ENCODE results near the gene EXOC4.

Gene EXOC4

DNA sequence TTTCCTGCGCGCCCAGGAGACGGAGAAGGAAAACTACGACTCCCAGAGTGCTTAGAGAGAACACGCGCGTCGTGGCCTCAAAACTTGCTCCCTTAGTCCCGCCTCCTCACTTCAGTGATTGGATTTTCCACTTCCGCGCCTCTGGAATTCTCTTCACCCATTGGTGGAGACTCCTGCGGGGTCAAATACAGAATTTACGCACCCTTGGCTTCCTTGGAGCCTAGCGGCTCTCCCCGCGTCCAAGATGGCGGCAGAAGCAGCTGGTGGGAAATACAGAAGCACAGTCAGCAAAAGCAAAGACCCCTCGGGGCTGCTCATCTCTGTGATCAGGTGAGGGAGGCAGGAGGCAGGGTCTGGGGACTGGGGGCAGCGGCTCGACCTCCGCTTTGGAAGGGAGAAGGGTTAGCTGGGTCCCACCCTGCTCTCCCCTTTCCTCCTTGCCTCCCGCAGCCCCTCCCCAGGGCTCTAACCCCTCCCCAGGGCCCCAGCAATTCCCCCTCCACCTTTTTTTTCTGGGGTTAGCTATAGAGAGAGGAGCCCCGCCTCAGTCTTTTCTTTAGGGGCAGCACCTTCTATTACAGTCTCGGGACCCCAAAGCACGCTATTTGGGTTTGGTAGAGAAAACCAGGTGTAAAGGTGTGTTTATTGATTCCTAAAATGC is at the start of gene EXOC4:
Gene EXOC4, plus strand, starts transcription at position 221 of the 661 bp plus-strand sequence.
- TF ChIP-seq GATA2 (IDR thresholded peaks at IDR 0.05; ENCODE audit: low read depth, low read length) = no peak
- TF ChIP-seq GATA3 (IDR thresholded peaks at IDR 0.05; ENCODE audit: low read depth, low read length) = no peak

DNA sequence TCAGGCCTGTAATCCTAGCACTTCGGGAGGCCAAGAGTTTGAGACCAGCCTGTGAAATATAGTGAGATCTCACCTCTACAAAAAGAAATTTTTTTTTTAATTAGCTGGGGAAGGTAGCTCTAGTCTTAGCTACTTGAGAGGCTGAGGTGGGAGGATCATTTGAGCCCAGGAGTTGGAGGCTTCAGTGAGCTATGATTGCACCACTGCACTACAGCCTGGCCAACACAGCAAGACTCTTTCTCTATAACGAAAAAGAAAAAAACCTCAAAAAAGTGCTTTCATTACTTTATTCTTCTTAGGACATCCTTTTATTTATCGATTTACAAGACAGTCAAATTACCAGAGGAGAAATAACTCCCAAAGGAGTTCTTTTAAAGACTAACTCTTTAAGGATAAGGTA is 49.4 kb upstream of the EXOC4 start:
- TF ChIP-seq GATA3 (IDR thresholded peaks at IDR 0.05; ENCODE audit: low read depth, low read length) (no peak), GATA2 (IDR thresholded peaks at IDR 0.05; ENCODE audit: low read depth, low read length) (no peak)

DNA sequence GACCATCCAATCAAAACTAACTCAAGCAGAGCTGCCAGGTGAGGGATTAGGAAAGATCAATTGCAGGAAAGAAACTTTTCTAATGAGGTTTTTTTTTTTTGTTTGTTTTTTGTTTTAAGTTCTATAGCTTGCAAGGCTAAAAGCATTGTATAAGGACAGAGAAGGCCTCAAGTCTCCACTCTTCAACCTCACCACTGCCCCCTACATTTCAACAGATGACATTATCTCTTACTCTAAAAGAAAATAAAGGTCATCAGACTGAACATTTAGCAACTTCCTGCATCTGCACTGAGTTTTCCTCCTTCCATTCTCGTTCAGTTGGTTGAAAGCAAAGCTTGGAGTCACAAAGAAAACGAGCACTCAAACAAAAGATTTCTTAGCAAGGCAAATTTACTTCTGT is 45.2 kb upstream of the EXOC4 start:
- TF ChIP-seq GATA2 (IDR thresholded peaks at IDR 0.05; ENCODE audit: low read depth, low read length) (no peak), GATA3 (IDR thresholded peaks at IDR 0.05; ENCODE audit: low read depth, low read length) (no peak)

DNA sequence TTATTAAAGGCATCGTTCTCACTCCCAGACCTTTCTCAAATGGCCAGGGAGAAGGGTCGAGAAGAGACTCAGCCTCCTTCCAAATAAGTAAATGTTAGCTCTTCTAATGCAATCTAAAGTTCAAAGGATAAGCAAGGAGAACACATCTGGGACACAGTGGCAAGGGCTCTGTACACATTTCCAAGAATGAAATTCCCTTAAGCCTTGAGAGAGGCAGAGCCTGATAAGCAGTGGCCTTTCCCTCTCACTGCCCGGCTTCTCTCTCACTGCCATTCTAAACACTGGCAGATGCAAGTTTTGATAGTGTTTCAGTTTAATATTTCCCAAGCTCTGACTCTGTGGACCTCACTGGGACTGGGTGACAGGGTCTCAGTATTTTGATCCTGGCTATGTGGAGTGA is 35.1 kb upstream of the EXOC4 start:
- no peak for TF ChIP-seq GATA2 (IDR thresholded peaks at IDR 0.05; ENCODE audit: low read depth, low read length)
- TF ChIP-seq GATA3 (IDR thresholded peaks at IDR 0.05; ENCODE audit: low read depth, low read length) = no peak

- no peak for TF ChIP-seq GATA2 (IDR thresholded peaks at IDR 0.05; ENCODE audit: low read depth, low read length)
- no peak for TF ChIP-seq GATA3 (IDR thresholded peaks at IDR 0.05; ENCODE audit: low read depth, low read length)
Observed at GRCh38 chr7:133230591-133231194, 22.2 kb upstream of the EXOC4 start.

DNA sequence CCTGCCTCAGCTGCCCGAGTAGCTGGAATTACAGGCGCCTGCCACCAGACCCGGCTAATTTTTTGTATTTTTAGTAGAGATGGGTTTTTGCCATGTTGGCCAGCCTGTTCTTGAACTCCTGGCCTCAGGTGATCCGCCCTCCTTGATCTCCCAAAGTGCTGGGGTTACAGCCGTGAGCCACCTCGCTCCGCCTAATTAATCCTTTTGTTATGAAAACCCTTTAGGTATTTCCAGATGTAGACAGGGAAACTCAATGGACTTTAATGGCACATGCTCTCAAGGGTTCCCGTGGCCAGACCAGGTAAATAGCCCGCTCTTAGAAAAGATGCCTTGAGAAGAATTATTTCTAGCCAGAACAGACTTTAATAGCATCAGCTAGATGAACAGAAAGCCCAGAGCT is 19.7 kb upstream of the EXOC4 start:
- TF ChIP-seq GATA2 (IDR thresholded peaks at IDR 0.05; ENCODE audit: low read depth, low read length) (no peak), GATA3 (IDR thresholded peaks at IDR 0.05; ENCODE audit: low read depth, low read length) (no peak)

GRCh38 chr7:133234961-133235875 is 17.7 kb upstream of the EXOC4 start:
- TF ChIP-seq GATA3 (IDR thresholded peaks at IDR 0.05; ENCODE audit: low read depth, low read length) = no peak
- no peak for TF ChIP-seq GATA2 (IDR thresholded peaks at IDR 0.05; ENCODE audit: low read depth, low read length)

- no peak for TF ChIP-seq GATA3 (IDR thresholded peaks at IDR 0.05; ENCODE audit: low read depth, low read length)
- no peak for TF ChIP-seq GATA2 (IDR thresholded peaks at IDR 0.05; ENCODE audit: low read depth, low read length)
Observed at GRCh38 chr7:133237545-133237944, 15.3 kb upstream of the EXOC4 start.

- no peak for TF ChIP-seq GATA3 (IDR thresholded peaks at IDR 0.05; ENCODE audit: low read depth, low read length)
- TF ChIP-seq GATA2 (IDR thresholded peaks at IDR 0.05; ENCODE audit: low read depth, low read length) = no peak
Observed at GRCh38 chr7:133240302-133240701, 12.6 kb upstream of the EXOC4 start.

DNA sequence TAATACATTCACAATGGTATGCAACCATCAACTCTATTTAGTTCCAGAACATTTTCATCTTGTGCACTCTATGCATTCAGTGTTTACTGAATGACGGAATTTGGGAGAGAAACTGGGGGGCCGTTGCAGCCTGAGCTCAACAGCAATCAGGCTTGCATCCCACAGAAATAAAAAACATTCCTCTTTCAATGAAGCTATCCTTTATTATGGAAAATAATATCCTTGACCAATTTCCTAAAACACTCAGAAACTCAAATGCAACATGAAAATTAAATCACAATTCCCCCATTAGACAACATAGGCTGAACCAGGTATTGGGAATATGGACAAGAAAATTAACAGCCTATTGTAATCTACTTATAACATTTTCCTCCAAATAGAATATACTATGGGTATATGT is 6.3 kb upstream of the EXOC4 start:
- TF ChIP-seq GATA3 (IDR thresholded peaks at IDR 0.05; ENCODE audit: low read depth, low read length) (no peak), GATA2 (IDR thresholded peaks at IDR 0.05; ENCODE audit: low read depth, low read length) (no peak)

GRCh38 chr7:133248901-133249300 is 4.0 kb upstream of the EXOC4 start:
- no peak for TF ChIP-seq GATA2 (IDR thresholded peaks at IDR 0.05; ENCODE audit: low read depth, low read length)
- no peak for TF ChIP-seq GATA3 (IDR thresholded peaks at IDR 0.05; ENCODE audit: low read depth, low read length)

DNA sequence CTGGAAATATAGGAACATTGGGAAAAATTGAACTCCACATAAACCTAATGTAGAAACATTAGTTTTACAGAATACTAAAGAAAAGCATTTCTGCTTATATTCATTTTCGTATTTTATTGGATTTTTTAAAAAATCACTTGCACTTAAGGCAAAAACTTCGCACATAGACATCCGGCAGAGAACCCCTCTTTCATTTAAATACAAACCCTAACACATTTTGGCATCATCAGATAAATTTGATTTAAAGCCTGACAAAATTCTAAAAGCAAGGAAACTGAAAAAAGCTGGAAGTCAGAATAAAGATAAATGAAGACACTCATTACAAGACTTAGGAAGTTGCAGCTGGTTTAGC is 396 bp upstream of the EXOC4 start:
- TF ChIP-seq GATA3 (IDR thresholded peaks at IDR 0.05; ENCODE audit: low read depth, low read length) (no peak), GATA2 (IDR thresholded peaks at IDR 0.05; ENCODE audit: low read depth, low read length) (no peak)

DNA sequence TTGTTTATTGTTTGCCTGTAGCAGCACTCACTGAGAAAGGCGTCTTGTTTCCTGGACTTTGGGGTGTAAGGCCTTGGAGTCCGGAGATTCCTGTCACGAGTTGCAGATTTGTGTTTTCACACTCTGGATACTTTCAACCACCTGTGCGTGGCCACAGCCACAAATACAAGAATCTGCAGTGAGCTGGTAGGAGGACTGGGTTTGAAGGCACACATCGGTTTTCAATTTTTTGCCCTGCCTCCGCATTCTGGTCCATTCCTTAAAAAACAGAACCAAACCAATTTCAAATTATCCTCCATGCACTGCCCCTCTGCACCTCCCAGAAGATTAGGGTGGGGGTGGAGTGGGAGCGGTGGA is 619 bp downstream of the EXOC4 start:
- TF ChIP-seq GATA2 (IDR thresholded peaks at IDR 0.05; ENCODE audit: low read depth, low read length) (no peak), GATA3 (IDR thresholded peaks at IDR 0.05; ENCODE audit: low read depth, low read length) (no peak)

DNA sequence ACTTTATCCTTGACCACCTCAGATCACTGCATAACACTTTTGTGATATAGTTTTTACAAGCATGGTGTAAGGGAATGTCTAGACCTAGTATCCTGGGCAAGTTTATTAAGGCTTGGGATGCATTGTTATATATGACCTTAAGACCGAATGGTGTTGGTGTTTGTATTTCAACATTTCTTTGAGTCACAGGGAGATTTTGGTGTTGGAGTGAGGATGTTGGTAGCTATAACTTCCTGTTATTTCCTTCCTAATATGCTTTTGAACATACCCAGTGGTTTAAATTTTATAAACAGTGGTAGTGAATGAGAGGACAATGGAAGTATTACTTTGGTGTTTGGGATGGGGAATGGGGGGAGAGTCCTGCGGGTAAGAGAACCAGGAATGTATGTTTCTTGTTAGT is 2.6 kb downstream of the EXOC4 start:
- TF ChIP-seq GATA2 (IDR thresholded peaks at IDR 0.05; ENCODE audit: low read depth, low read length) = no peak
- TF ChIP-seq GATA3 (IDR thresholded peaks at IDR 0.05; ENCODE audit: low read depth, low read length) = no peak

- TF ChIP-seq GATA2 (IDR thresholded peaks at IDR 0.05; ENCODE audit: low read depth, low read length) (no peak), GATA3 (IDR thresholded peaks at IDR 0.05; ENCODE audit: low read depth, low read length) (no peak)
Observed at GRCh38 chr7:133258174-133258573, 5.3 kb downstream of the EXOC4 start.

Data from SH-SY5Y (cell line).